Fibroblast of skin of left biceps (primary cell): ENCODE data around the gene SIX6.

ENCODE experiments used
- DNase-seq, 2 experiments: peaks; one replicate each; pipeline ENCODE4 v3.0.0-alpha.2; 2013; ENCODE audit warnings: low read depth in 2 of 2

Gene SIX6

GRCh38 chr14:60514378-60514740, 5.4 kb downstream of the SIX6 start:
- no peak for DNase-seq

- no peak for DNase-seq
Measured at GRCh38 chr14:60514741-60515491, 6.0 kb downstream of the SIX6 start.

GRCh38 chr14:60515511-60516289, 6.8 kb downstream of the SIX6 start:
- no peak for DNase-seq

- no peak for DNase-seq
Measured at GRCh38 chr14:60532442-60532841, 23.5 kb downstream of the SIX6 start.

- DNase-seq: no peak
Measured at GRCh38 chr14:60537663-60538062, 28.7 kb downstream of the SIX6 start.

GRCh38 chr14:60544659-60545058, 35.7 kb downstream of the SIX6 start:
- no peak for DNase-seq

GRCh38 chr14:60553808-60554207, 44.9 kb downstream of the SIX6 start:
- no peak for DNase-seq

- peak; percentile 37 to 38 for DNase-seq
Measured at GRCh38 chr14:60561845-60562746, 53.1 kb downstream of the SIX6 start.
